ENCODE data around the gene MYO5B.

The MYO5B gene

GRCh38 chr18:49875155-49875554 is 319.8 kb downstream of the MYO5B start:
- DNase-seq, result no peak

- no peak for DNase-seq
Measured at GRCh38 chr18:49874238-49874637, 320.7 kb downstream of the MYO5B start.

- no peak for DNase-seq
Measured at GRCh38 chr18:49869354-49869753, 325.6 kb downstream of the MYO5B start.

- no peak for DNase-seq
Measured at GRCh38 chr18:49866680-49867079, 328.3 kb downstream of the MYO5B start.

- no peak for DNase-seq
Measured at GRCh38 chr18:49865401-49865800, 329.5 kb downstream of the MYO5B start.

GRCh38 chr18:49863769-49864621 is 331.0 kb downstream of the MYO5B start:
- no peak for DNase-seq

- DNase-seq, result no peak
Measured at GRCh38 chr18:49862656-49863385, 332.1 kb downstream of the MYO5B start.

- DNase-seq, result no peak
Measured at GRCh38 chr18:49861659-49862058, 333.3 kb downstream of the MYO5B start.

GRCh38 chr18:49859725-49860124 is 335.2 kb downstream of the MYO5B start:
- no peak for DNase-seq

GRCh38 chr18:49859021-49859359 is 336.0 kb downstream of the MYO5B start:
- no peak for DNase-seq

- peak; percentile 60 for DNase-seq
Measured at GRCh38 chr18:49858309-49859020, 336.5 kb downstream of the MYO5B start.

GRCh38 chr18:49857708-49858107 is 337.2 kb downstream of the MYO5B start:
- no peak for DNase-seq

GRCh38 chr18:49856496-49856895 is 338.5 kb downstream of the MYO5B start:
- DNase-seq, result no peak

- DNase-seq, result no peak
Measured at GRCh38 chr18:49855711-49856415, 339.1 kb downstream of the MYO5B start.

- DNase-seq, result no peak
Measured at GRCh38 chr18:49854681-49855080, 340.3 kb downstream of the MYO5B start.

- no peak for DNase-seq
Measured at GRCh38 chr18:49853436-49853835, 341.5 kb downstream of the MYO5B start.

GRCh38 chr18:49853011-49853410 is 341.9 kb downstream of the MYO5B start:
- DNase-seq, result no peak

- no peak for DNase-seq
Measured at GRCh38 chr18:49851624-49852023, 343.3 kb downstream of the MYO5B start.

- no peak for DNase-seq
Measured at GRCh38 chr18:49850636-49851035, 344.3 kb downstream of the MYO5B start.

- no peak for DNase-seq
Measured at GRCh38 chr18:49849331-49850217, 345.4 kb downstream of the MYO5B start.

- no peak for DNase-seq
Measured at GRCh38 chr18:49848115-49848514, 346.8 kb downstream of the MYO5B start.

GRCh38 chr18:49847524-49847923 is 347.4 kb downstream of the MYO5B start:
- DNase-seq, result no peak

Data from stimulated activated CD4-positive, alpha-beta T cell treated with anti-CD3 and anti-CD28 coated beads, Interleukin-4, amount 100 ng/mL, for 24 hours (primary cell).